ENCODE results near the gene CCR5AS.

CCR5AS gene

DNA sequence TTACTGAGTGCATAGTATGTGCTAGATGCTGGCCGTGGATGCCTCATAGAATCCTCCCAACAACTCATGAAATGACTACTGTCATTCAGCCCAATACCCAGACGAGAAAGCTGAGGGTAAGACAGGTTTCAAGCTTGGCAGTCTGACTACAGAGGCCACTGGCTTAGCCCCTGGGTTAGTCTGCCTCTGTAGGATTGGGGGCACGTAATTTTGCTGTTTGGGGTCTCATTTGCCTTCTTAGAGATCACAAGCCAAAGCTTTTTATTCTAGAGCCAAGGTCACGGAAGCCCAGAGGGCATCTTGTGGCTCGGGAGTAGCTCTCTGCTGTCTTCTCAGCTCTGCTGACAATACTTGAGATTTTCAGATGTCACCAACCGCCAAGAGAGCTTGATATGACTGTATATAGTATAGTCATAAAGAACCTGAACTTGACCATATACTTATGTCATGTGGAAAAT is 37.2 kb downstream of the CCR5AS start:
- Histone ChIP-seq H4K20me1 (ENCODE audit: insufficient read depth, low read length) (no peaks in the 10 kb centered on the region), H3K4me3 (replicated peaks in 1 of 3; ENCODE audit: low read depth in 2 of 3, low read length in 3 of 3) (peak overlapping the region in 1 of 3 experiments; percentile 68), H3K9me3 (replicated peaks in 1 of 2; ENCODE audit: control insufficient read depth in 1 of 2, insufficient read depth in 1 of 2, low read length in 2 of 2) (no peaks in the 10 kb centered on the region), H3K4me2 (replicated peaks; ENCODE audit: extremely low read depth, low read length, poor library complexity, severe bottlenecking) (peak overlapping the region; percentile 63), H3K4me1 (ENCODE audit: control insufficient read depth in 1 of 2, insufficient read depth in 2 of 2, low read length in 2 of 2) (peaks cover 46 to 70% of the 10 kb centered on the region in 2 donors), H3K27ac (ENCODE audit: low read depth in 1 of 2, low read length in 2 of 2) (peak overlapping the region in 1 of 2 donors; percentile 65), H3K27me3 (ENCODE audit: control insufficient read depth in 2 of 2, insufficient read depth in 2 of 2, low read length in 2 of 2) (no peaks in the 10 kb centered on the region), H3K79me2 (ENCODE audit: insufficient read depth, low read length) (no peaks in the 10 kb centered on the region), H3K36me3 (replicated peaks in 1 of 2; ENCODE audit: control insufficient read depth in 1 of 2, insufficient read depth in 2 of 2, low read length in 2 of 2) (no peaks in the 10 kb centered on the region), H2AFZ (ENCODE audit: insufficient read depth, low read depth, low read length, poor library complexity, severe bottlenecking) (no peak overlapping the region), H3K9ac (ENCODE audit: insufficient read depth, low read length, poor library complexity, severe bottlenecking) (no peak overlapping the region)
- no CpG with 5 or more reads among the region's 6 CpGs for WGBS (ENCODE audit: insufficient coverage)
- intact Hi-C loops (cut with micrococcal nuclease): loop anchor here (5.0 kb wide), 6 partner anchors 38 to 282 kb away; partner anchors contain the start of genes CCR5AS (in 1 of the 2) and CCRL2 (in 1 of the 2)
- peaks cover 1 to 4% (median 2%) of the 10 kb centered on the region in 3 donors for H3K27me3 Mint-ChIP-seq (ENCODE audit: low read depth in 3 of 3)
- H3K9me3 Mint-ChIP-seq: peaks cover 0 to 5% (median 1%) of the 10 kb centered on the region in 7 donors
- H3K4me3 Mint-ChIP-seq: peak overlapping the region in 1 of 2 donors; percentile 40
- H3K4me1 Mint-ChIP-seq: peaks cover 60% of the 10 kb centered on the region
- TF ChIP-seq, protein P1, sequence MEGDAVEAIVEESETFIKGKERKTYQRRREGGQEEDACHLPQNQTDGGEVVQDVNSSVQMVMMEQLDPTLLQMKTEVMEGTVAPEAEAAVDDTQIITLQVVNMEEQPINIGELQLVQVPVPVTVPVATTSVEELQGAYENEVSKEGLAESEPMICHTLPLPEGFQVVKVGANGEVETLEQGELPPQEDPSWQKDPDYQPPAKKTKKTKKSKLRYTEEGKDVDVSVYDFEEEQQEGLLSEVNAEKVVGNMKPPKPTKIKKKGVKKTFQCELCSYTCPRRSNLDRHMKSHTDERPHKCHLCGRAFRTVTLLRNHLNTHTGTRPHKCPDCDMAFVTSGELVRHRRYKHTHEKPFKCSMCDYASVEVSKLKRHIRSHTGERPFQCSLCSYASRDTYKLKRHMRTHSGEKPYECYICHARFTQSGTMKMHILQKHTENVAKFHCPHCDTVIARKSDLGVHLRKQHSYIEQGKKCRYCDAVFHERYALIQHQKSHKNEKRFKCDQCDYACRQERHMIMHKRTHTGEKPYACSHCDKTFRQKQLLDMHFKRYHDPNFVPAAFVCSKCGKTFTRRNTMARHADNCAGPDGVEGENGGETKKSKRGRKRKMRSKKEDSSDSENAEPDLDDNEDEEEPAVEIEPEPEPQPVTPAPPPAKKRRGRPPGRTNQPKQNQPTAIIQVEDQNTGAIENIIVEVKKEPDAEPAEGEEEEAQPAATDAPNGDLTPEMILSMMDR (IDR thresholded peaks at IDR 0.05): no peak
- peaks cover 2 to 10% of the 10 kb centered on the region in 2 donors for H3K36me3 Mint-ChIP-seq
- no peak for DNase-seq
- H3K27ac Mint-ChIP-seq: peak overlapping the region in 3 of 7 donors; percentile 6 to 58 (median 17)

DNA sequence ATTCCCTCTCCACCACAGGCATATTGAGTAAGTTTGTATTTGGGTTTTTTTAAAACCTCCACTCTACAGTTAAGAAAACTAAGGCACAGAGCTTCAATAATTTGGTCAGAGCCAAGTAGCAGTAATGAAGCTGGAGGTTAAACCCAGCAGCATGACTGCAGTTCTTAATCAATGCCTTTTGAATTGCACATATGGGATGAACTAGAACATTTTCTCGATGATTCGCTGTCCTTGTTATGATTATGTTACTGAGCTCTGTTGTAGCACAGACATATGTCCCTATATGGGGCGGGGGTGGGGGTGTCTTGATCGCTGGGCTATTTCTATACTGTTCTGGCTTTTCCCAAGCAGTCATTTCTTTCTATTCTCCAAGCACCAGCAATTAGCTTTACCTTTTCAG is 37.7 kb downstream of the CCR5AS start:
- H3K27ac Mint-ChIP-seq: peak overlapping the region in 6 of 7 donors; percentile 40 to 86 (median 70)
- no peaks in the 10 kb centered on the region for H3K27me3 ChIP-seq (ENCODE audit: control insufficient read depth in 2 of 2, insufficient read depth in 2 of 2, low read length in 2 of 2)
- H3K36me3 ChIP-seq (replicated peaks in 1 of 2; ENCODE audit: control insufficient read depth in 1 of 2, insufficient read depth in 2 of 2, low read length in 2 of 2): no peaks in the 10 kb centered on the region
- DNase-seq: no peak
- H3K4me3 ChIP-seq (replicated peaks in 1 of 3; ENCODE audit: low read depth in 2 of 3, low read length in 3 of 3): no peak overlapping the region
- peaks cover 0 to 5% (median 1%) of the 10 kb centered on the region in 7 donors for H3K9me3 Mint-ChIP-seq
- H3K4me1 Mint-ChIP-seq: peaks cover 63% of the 10 kb centered on the region
- peaks cover 2 to 10% of the 10 kb centered on the region in 2 donors for H3K36me3 Mint-ChIP-seq
- TF ChIP-seq, protein P1 (IDR thresholded peaks at IDR 0.05): no peak
- WGBS (ENCODE audit: insufficient coverage): no CpG with 5 or more reads among the region's 4 CpGs
- H3K9ac ChIP-seq (ENCODE audit: insufficient read depth, low read length, poor library complexity, severe bottlenecking): no peak overlapping the region
- H3K27ac ChIP-seq (ENCODE audit: low read depth in 1 of 2, low read length in 2 of 2): no peak overlapping the region
- no peak overlapping the region for H2AFZ ChIP-seq (ENCODE audit: insufficient read depth, low read depth, low read length, poor library complexity, severe bottlenecking)
- intact Hi-C loops (cut with micrococcal nuclease): loop anchor here (5.0 kb wide), 6 partner anchors 38 to 282 kb away; partner anchors contain the start of genes CCR5AS (in 1 of the 2) and CCRL2 (in 1 of the 2)
- H3K9me3 ChIP-seq (replicated peaks in 1 of 2; ENCODE audit: control insufficient read depth in 1 of 2, insufficient read depth in 1 of 2, low read length in 2 of 2): no peaks in the 10 kb centered on the region
- no peaks in the 10 kb centered on the region for H4K20me1 ChIP-seq (ENCODE audit: insufficient read depth, low read length)
- no peaks in the 10 kb centered on the region for H3K79me2 ChIP-seq (ENCODE audit: insufficient read depth, low read length)
- H3K4me3 Mint-ChIP-seq: no peak overlapping the region
- peak overlapping the region; percentile 63 for H3K4me2 ChIP-seq (replicated peaks; ENCODE audit: extremely low read depth, low read length, poor library complexity, severe bottlenecking)
- no peaks in the 10 kb centered on the region for H3K27me3 Mint-ChIP-seq (ENCODE audit: low read depth in 3 of 3)
- peaks cover 48 to 71% of the 10 kb centered on the region in 2 donors for H3K4me1 ChIP-seq (ENCODE audit: control insufficient read depth in 1 of 2, insufficient read depth in 2 of 2, low read length in 2 of 2)

All from CD14-positive monocyte (primary cell).